Measurements from ENCODE around the gene CHRM1.
"Not testable (repeated sequence)": the region's sequence is repeated elsewhere in the genome, so short reads cannot be mapped to it uniquely, and the experiment has no call there.

The CHRM1 gene

DNA sequence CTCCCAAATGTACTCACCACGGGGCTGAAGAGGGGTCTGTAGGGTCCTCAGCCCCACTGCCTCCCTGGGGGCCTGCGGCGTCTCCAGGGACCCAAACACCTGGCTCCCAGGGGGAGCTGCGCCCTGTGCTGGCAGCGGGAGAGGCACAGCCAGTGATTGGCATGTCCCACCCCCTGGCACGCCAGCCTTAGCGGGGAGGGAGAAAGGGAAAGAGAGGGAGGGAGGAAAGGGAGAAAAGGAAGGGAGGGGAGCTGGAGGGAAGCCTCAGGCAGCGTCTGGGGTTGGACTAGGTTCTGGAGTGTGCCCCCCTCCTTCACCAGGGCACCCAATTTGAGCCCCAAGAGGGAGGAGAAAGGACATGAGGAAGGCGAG, at the start of gene CHRM1:
Gene CHRM1, minus strand, starts transcription at position 163 of the 372 bp plus-strand sequence. CDS start 10,263 bp downstream, outside the sequence.
- DNase-seq: no peak

DNA sequence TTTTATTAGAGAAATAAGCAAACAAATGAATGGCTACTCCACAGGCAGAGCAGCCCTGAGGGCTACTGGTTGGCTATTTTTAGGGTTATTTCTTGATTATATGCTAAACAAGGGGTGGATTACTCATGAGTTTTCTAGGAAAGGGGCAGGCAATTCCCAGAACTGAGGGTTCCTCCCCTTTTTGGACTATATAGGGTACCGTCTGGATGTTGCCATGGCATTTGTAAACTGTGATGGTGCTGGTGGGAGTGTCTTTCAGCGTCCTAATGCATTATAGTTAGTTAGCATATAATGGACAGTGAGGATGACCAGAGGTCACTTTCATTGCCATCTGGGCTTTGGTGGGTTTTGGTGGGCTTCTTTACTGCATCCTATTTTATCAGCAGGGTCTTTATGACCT, 44.4 kb upstream of the CHRM1 start:
- DNase-seq: no peak

GRCh38 chr11:62962391-62962790, 41.2 kb upstream of the CHRM1 start:
- no peak for DNase-seq

DNA sequence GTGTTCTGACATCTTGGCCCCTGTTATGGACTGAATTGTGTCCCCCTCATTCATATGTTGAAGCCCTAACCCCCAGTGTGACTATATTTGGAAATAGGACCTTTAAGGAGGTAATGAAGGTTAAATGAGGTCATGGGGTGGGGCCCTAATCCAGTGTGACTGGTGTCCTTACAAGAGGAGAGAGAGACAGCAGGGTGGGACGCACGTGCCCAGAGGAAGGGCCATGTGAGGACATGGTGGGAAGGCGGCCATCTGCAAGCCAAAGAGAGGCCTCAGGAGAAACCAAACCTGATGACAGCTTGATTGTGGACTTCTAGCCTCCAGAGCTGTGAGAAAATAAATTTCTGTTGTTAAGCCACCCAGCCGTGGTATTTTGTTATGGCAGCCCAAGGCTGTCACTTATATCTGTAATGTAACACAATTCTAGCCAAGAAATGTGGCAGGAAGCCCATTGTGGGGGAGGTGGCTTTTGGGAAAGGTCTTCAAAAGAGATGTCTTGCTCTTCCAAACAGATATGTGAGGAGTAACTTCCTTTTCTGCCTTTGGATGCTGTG, 39.9 kb upstream of the CHRM1 start:
- DNase-seq: no peak

DNA sequence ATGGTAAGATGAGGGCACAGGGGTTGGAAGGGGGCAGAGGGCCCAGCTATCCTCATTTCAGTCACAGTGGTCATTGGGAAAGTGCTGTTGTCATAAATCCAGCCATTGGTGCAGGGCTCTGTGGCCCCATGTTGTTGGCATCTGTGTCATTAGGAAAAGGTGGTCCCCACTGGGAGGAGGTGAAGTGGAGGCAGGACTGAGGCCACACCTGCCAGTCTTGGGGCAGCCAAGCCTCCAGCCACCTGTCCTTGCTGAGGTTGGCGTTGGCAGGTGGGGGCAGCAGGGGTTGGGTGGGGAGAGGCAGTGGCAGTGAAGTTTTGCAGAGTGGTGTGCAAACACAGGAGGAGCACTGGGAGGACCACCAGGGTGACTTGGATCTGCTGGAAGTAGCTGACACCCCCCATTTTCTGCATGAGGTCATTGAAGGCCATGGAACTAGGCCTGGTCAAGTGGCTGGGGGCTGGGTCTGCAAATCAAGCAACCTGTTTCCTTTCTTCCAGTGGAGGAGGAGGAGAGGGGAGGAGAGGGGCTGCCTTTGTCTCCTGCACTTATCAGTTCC, 38.3 kb upstream of the CHRM1 start:
- no peak for DNase-seq

GRCh38 chr11:62958547-62959421, 37.6 kb upstream of the CHRM1 start:
- no peak for DNase-seq

DNA sequence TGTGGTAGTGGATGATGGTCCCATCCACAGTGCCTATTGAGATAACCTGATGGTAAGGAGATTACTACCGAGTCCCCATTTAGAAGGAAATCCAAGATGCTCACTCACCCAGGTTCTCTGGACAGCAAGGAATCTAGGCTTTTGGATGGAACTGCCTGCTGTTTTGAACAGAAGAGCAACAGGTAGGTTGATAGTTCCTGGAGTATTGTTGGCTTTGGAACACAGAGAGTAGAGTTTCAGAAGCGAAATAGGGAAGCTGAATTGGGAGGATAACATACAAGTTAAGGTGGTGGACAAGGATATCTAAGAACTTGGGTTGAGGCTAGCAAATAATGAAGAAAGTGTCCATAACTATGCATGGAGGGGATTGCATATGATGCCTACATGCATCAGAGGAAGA, 36.0 kb upstream of the CHRM1 start:
- DNase-seq: no peak

DNA sequence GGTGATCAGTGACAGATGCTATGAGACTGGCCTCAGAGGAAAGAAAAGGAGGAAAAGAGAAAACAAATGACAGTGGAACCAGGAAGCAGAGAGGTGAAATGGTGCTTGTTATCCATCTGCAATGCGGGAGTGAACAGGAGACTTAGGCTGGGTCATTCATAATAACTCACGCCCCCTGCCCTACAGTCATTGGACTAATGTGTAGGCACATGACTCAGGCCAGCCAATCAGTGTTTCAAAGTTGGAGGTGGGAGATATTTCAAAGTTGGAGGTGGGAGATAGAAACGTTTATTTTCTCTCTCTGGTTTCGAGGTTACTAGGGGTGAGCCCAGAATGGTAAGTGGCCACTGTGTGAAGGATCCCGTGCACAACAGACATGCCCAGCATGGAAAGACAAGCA, 33.3 kb upstream of the CHRM1 start:
- DNase-seq: no peak

DNA sequence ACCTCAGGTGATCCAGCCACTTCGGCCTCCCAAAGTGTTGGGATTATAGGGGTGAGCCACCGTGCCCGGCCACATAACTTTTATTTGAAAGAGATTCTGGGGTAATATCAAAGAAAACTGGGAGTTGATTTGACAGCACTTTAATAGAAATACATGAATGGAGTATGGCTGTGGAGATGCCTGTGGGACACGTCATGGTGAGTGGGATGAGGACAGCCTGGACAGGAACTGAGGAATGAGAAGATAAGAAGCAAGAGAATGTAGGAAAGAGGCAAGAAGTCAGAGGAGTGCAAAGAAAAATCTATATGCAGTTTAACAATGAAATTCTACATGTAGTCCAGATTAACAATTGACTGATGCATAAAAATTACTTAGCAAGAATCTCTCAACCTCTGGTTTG, 32.6 kb upstream of the CHRM1 start:
- no peak for DNase-seq

DNA sequence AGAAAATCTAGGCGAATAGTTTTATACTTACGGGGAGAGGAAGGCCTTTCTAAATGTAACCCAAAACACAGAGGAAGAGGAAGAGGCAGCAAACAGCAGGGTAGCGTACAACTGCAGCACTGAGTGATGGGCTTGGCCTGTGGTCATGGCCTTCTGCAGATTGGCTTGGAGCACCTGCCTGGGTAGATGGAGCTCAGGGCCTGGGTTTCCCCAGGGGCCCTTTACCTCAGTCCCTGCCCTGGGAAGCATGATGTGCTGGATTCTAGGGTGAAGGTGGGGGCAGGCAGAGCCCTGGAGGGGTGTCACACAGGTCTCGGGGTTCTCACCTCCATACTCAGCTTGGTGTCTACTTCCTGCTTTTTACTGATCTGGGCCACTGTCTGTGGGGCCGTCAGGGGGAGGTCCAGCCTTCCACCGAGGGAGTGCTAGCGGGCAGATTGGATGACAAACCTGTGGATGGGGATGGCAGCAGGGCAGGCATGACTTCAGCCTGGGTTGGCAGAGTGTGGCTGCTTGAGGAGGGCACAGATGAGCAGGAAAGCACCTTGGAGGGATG, 27.7 kb upstream of the CHRM1 start:
- no peak for DNase-seq

DNA sequence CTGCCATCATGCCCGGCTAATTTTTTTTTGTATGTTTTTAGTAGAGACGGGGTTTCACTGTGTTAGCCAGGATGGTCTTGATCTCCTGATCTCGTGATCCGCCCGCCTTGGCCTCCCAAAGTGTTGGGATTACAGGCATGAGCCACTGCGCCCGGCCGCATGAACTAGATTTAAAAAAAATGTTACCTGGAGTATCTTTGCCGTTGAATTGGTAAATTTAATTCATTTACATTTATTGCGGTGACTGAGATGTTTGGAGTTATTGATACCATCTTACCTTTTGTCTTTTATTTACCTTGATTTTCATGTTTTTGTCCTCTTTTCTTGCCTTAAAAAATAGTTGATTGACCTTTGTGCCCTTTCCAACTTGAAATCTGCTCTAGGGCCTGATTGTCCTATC, 24.4 kb upstream of the CHRM1 start:
- not testable (repeated sequence) for DNase-seq

DNA sequence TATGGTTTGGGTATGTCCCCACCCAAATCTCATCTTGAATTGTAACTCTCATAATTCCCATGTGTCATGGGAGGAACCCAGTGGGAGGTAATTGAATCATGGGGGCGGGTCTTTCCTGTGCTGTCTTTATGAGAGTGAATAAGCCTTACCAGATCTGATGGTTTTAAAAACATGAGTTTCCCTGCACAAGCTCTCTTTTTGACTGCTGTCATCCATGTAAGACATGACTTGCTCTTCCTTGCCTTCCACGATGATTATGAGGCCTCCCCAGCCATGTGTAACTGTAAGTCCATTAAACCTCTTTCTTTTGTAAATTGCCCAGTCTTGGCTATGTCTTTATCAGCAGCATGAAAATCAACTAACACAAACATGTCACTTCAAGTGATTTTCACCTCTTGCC, 16.4 kb upstream of the CHRM1 start:
- DNase-seq: not testable (repeated sequence)

DNA sequence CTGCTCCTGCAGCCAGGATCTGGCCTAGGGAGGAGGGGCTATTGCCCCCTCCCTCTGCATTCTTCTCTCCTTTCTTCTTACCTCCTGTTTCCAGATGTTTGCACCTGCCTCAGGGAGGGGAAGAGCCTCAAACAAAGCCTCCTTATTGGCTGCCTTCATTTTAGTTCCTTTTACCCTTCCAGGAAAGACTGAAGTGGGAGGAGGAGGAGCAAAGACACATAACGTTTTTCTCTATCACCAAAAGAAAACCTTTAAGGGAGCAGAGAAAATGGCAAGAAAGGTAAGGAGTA, 13.3 kb upstream of the CHRM1 start:
- DNase-seq: no peak

- no peak for DNase-seq
Observed at GRCh38 chr11:62933750-62934495, 12.8 kb upstream of the CHRM1 start.

DNA sequence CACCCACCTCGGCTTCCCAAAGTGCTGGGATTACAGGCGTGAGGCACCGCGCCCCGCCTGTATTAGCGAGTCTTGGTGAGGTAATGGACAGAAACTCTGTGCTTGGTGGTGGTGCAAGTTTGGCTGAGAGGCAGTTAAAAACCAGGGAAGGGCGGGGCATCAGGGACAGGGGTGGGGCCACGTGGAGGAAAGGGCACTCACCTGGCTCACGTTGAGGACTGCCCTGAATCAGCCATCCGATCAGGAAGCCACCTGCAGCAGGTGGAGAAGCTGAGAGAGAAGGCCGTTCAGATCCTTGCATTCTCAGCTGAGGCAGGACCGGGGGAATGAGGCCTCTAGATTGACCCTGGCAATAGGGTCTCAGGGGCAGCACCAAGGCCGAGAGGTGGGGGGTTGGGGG, 12.1 kb upstream of the CHRM1 start:
- no peak for DNase-seq

DNA sequence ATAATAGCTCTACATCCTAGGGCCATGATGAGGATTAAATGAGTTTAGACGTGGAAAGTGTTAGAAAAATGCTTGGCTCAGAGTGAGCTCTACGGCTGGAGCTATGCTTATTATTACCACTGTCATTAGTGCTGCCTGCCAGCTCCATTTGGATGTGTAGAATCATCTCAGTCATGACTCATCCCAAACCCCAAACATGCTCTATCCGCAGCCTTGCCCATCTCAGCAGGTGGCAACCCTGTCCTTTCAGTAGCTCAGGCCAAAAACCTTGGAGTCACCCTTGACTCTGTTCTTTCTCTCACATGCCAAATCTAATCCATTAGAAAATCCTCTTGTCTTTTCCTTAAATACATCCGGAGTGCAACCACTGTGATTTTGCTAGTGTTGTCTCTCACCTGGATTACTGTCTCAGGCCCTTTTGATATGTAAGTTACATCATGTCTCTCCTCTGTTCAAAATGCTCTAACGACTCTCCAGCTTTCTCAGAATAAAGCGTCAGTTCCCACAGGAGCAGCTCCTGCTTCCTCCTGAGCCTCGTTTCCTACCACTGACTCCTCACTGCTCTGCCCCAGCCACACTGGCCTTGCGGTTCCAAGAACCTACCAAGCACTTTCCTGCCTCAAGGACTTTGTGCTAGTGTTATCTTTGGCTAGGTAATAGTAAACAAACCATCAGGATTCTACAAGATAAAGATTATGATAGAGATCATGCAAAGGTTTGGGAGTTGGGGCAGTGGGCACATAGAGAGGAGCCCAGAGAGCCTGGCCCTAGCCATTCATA, 10.5 kb upstream of the CHRM1 start:
- no peak for DNase-seq

- no peak for DNase-seq
Observed at GRCh38 chr11:62930666-62931065, 9.5 kb upstream of the CHRM1 start.

DNA sequence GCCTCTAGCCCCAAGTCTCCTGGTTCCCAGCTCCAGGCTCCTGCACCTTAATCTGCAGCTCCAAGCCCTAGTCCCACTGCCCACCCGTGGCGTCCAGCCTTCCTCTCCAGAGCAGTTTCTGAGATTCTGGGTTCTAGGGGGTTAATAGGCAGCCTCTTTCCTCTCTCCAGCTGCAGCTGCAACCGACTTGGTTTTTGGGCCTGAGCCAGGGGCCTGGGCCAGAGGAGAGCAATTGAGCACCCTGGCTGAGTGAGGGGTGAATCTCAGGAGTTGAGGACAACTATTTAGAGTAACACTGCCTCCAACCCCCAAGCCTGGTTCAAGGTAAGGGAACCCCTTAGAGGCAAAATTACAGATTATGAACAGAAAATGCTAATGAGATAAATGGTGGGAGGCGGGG, 9.0 kb upstream of the CHRM1 start:
- no peak for DNase-seq

- DNase-seq: no peak
Observed at GRCh38 chr11:62928011-62928410, 6.8 kb upstream of the CHRM1 start.

DNA sequence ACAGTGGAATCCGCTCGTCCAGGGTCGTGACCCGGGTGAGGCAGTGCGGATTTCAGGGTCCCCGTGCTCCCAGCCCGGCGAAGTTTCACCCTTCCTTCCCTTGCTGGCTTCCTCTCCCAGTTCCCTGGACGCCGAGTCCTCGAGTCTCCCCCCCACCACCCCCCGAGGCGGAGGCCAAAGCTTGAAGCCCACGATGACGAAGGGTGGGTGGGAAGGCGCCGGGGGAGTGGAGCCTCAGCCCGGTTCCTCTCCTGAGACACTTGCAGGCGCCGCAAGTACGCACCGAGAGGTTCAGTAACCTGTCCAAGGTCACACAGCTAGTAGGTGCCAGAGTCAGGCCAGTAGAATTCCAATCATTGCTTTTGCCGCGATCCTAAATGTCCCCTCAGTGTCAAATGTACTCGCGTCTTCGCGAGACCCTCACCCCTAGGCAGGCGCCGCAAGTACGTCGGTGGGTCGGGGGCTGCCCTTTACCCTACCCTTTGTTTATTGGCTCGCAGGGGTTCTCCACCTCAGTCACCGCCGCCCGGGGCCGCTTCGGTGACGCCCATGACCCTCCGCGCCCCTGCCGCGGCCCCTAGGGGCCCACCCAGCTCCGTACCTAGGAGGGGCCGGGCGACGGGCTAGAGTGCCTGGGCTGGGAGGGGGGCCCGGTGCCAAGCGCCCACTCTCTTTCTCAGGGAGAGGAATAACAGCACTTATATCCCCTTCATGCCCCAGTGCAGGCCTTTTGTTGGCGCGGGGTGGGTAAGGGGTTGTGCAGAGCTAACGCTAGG, 5.7 kb upstream of the CHRM1 start:
- no peak for DNase-seq

GRCh38 chr11:62925745-62926679, 4.8 kb upstream of the CHRM1 start:
- DNase-seq: no peak

All from T1000 (cell line).